SHP77 treated with DMSO at 0.1 percent for 48 hours (cell line): Measurements from ENCODE around the gene RTKN2.
"Not testable (repeated sequence)": the region's sequence is repeated elsewhere in the genome, so short reads cannot be mapped to it uniquely, and the experiment has no call there.

ENCODE experiments used
- DNase-seq: peaks from one replicate; lab custom pipeline; 2025; lab: John Stamatoyannopoulos, UW

The RTKN2 gene

GRCh38 chr10:62268399-62269114 lies at the start of gene RTKN2:
Gene RTKN2 (minus strand): TSS chr10:62268844. CDS start chr10:62268610, 234 bp downstream.
- peak; percentile 53 for DNase-seq

- DNase-seq, result no peak
These were observed 48.6 kb upstream of the RTKN2 start for GRCh38 chr10:62317257-62317656.

GRCh38 chr10:62309254-62309653 lies 40.6 kb upstream of the RTKN2 start:
- no peak for DNase-seq

DNA sequence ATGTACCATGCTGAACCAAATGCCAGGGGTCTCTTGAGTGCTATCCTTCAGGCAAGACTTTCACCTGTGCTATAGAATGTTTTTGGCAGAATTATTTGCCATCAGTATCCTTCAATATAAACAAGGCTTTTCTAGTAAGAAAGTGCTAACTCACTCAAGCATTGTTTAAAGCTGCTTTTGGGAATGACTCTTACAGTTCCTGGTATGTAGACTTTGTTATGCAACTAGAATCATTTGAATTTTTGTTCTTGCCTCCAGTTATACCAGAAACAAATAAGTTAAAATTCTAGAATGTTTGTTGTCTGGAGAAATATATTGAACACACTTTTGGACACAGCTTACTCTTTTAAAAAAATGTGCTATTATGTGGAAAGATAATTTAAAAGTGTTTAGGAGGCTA lies 39.5 kb upstream of the RTKN2 start:
- DNase-seq, result no peak

DNA sequence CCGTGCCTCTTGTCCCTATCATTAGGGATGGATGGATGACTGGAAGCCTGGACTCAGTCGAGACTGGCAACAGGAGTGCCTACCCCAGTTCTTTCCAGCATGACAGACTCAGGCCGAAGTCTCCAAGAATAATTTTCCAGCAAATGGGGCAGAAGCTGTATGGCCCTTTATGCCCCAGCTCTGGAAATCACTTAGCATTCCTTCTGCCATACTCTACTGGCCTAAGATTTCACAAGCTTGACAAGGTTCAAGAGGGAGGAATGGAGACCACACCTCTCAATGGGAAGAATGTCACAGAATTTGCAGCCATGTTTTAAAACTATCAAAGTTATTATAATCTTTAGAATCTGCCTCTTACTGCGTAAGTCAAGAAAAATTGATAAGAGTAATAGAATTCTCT lies 39.0 kb upstream of the RTKN2 start:
- no peak for DNase-seq

- no peak for DNase-seq
These were observed 38.0 kb upstream of the RTKN2 start for GRCh38 chr10:62306663-62307062.

DNA sequence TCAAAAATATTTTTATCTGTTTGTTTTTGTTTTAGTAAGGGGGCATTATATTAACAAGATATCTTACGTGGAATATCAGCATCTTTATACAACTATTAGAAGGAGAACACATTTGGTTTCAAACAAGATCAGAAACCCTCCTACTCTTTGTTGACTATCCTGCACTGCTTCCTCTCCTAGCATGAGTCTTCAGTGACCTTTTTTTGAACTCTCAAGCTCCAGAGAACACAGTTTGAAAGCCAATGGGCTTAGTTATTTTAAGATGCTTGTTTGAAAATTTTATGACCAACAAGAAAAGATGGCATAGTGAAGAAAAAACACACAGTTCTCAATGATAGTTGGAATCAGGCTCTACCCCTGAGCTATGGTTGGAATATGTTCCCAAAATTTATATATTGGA lies 37.2 kb upstream of the RTKN2 start:
- no peak for DNase-seq

DNA sequence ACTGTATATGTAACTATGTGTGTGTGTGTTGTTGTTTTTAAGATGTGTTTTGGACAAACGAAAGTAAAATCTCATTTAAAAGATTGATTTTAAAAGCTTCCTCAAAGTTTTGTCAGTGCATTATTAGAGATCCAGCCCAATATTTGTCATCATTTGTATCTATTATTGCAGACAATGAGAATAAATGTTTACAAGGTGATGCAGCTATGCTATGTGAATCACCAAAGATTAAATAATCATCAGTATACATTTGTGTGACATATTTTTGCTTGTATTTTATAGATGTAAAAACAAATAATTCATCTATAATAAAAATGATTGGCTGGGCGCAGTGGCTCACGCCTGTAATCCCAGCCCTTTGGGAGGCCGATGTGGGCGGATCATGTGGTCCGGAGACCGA lies 35.3 kb upstream of the RTKN2 start:
- no peak for DNase-seq

DNA sequence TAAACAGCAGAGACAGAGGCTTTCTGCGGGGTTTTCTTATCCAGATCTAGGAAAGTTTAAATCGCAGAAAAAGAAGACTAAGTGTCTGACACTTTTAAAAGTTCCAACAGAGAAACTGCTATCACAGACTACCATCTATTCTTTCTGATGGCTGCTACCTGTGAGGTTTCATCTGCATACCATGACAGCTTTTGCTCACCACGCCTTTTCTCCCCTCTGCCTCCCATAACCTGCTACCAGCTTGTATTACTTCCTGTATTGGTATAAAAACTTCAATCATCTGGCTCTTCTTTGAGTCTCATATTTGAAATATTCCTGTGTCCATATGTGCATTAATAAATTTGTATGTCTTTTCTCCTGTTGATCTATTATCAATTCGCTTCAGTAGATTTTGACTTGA lies 34.1 kb upstream of the RTKN2 start:
- no peak for DNase-seq

GRCh38 chr10:62297857-62298256 lies 29.2 kb upstream of the RTKN2 start:
- DNase-seq, result no peak

GRCh38 chr10:62284221-62284620 lies 15.6 kb upstream of the RTKN2 start:
- no peak for DNase-seq

DNA sequence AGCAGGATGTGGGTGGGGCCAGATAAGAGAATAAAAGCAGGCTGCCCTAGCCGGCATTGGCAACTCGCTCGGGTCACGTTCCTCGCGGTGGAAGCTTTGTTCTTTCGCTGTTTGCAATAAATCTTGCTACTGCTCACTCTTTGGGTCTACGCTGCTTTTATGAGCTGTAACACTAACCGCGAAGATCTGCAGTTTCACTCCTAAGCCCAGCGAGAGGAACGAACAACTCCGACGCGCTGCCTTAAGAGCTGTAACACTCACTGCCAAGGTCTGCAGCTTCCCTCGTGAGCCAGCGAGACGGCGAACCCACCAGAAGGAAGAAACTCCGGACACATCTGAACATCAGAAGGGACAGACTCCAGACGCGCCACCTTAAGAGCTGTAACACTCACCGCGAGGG lies 12.7 kb upstream of the RTKN2 start:
- DNase-seq, result not testable (repeated sequence)

- not testable (repeated sequence) for DNase-seq
These were observed 11.7 kb upstream of the RTKN2 start for GRCh38 chr10:62280392-62280791.

- no peak for DNase-seq
These were observed 9.8 kb upstream of the RTKN2 start for GRCh38 chr10:62278441-62278910.

DNA sequence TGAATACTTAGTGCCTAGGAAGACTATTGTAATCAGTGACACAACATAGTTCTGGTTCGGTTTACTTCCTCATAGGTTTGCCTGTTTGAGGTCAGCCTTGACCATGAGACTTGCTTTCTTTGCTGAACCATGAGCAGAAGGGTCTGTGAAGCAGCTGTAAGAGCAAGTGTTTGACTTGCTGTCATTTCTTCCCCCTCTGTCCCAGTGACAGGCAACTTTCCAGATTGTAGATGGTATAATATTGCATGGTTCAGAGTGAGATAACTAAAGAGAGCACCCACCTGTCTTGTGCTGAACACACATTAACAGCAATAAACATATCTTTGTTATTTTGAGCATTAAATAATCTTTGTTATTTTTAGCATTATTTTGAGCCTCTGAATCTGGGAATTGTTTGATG lies 9.3 kb upstream of the RTKN2 start:
- DNase-seq, result no peak

DNA sequence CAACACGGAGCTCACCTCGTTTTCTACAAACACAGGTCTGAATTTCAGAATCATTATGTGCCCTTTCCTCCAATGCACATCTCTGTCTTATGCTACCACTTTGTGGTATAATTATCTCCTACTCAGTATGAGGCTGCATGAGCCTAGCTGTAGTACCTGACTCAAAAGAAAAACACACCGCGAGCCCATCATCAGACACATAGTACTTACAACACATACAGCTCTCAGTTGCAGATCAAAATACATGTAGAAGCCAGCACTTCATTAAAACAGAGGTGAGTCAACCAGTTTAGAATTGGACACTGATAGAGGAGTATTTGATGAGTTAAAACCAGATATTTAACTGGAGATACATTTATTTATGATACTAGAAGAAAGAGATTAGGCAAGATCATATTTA lies 1.4 kb upstream of the RTKN2 start:
- DNase-seq, result no peak

- no peak for DNase-seq
These were observed 631 bp downstream of the RTKN2 start for GRCh38 chr10:62268027-62268398.

DNA sequence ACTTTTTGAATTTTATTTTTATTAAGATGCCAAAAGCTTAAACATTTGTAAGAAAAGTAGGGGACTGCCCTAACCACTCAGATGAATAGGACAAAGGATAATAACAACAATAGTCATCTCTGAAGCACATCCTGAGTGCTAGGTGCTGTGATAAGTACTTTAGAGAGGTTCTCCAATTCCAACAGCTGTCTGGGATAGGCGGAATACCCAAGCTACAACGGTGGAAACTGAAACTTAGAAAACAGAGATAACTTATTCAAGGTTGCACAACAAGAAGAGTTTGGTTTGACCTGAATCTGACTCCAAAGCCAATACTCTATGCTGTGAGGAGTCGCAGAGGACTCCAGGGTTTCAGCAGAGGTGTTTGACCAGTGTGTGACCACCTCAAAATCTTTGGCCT lies 2.0 kb downstream of the RTKN2 start:
- no peak for DNase-seq

DNA sequence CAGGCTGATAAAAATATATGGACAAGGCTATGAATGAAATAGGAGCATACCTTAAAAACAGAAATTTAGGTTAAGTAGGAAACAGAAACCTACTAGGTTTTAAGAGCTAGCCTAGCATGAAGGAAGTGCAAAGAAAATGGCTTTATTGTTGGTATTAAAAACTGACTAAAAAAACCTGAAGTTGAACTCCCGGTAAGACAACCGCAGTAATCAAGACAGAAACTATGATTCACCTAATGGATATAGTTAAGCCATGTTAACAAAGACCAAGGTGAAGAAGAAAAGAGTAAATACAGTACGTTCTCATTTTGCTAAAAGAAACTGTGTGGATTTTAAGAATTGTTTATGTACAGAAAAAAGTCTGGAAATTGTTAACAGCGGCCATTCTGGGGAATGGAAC lies 2.5 kb downstream of the RTKN2 start:
- DNase-seq, result no peak

DNA sequence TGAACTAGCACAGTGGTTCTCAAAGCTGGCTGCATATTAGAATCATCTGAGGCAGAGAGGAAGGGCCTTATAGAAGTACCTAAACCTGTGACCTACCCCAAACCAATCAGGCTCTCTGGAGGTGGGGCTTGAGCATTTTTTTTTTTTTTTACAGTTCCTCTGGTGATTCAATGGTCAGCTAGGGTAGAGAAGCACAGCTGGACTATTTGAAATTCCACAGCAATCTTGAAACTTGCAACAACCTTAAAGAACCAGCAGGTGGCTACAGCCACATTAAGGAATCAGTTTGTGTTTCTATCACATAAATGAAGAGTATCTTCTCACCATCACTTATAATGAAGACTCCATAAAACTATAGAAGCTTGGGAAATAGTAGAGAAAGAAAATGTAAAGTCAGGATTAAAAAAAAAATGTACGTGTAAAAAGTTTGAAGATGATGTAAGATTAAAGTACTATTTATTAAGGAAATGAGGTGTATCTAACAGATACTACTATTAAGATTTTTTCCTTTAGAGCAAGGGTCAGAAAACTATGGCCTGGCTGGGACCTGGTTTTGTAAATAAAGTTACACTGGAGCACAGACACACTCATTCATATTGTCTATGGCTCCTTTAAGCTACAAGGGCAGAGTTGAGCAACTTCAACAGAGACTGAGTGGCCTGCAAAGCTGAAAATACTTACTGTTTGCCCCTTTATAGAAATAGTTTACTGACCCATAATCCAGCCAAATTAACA lies 3.8 kb downstream of the RTKN2 start:
- DNase-seq, result peak; percentile 2

- no peak for DNase-seq
These were observed 4.5 kb downstream of the RTKN2 start for GRCh38 chr10:62264126-62264525.

GRCh38 chr10:62261666-62262065 lies 7.0 kb downstream of the RTKN2 start:
- DNase-seq, result no peak

DNA sequence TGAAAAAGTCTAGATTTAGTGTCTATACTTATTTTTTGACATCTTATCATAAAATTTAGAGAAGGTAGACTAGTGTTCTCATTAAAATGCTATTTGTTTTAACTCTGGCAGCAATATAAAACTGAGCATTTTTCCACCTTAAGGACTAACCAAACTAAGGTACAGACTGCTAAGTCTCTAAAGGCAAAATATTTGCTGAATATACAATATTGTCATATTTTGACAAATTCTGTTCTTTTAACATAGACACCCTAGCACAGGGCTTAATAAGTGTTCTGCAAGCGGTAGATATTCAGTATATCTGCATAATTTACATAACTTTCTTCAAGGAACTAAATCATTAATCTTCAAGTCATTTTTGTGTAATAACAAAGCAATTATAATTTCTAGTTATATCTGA lies 8.6 kb downstream of the RTKN2 start:
- no peak for DNase-seq

GRCh38 chr10:62259456-62259855 lies 9.2 kb downstream of the RTKN2 start:
- DNase-seq, result no peak
